GM19099 (cell line): Measurements from ENCODE around the gene MESP1.

ENCODE experiments used
- POLR2A ChIP-seq: IDR thresholded peaks from 3 replicates; pipeline ENCODE4 v1.6.1; 2011; ENCODE audit warnings: low read depth; ENCODE audit not compliant: insufficient read length; ENCODE audit errors: extremely low read depth

Gene MESP1

GRCh38 chr15:89749951-89750559, 994 bp downstream of the MESP1 start:
- TF ChIP-seq POLR2A, result no peak

- no peak for TF ChIP-seq POLR2A
These were observed 1.5 kb downstream of the MESP1 start for GRCh38 chr15:89749526-89749925.

GRCh38 chr15:89749054-89749453, 2.0 kb downstream of the MESP1 start:
- TF ChIP-seq POLR2A, result no peak

GRCh38 chr15:89747708-89748682, 3.1 kb downstream of the MESP1 start:
- TF ChIP-seq POLR2A, result no peak

- TF ChIP-seq POLR2A, result no peak
These were observed 4.7 kb downstream of the MESP1 start for GRCh38 chr15:89746386-89746780.

GRCh38 chr15:89745768-89746167, 5.3 kb downstream of the MESP1 start:
- TF ChIP-seq POLR2A, result no peak

- TF ChIP-seq POLR2A, result no peak
These were observed 5.9 kb downstream of the MESP1 start for GRCh38 chr15:89745131-89745530.

- no peak for TF ChIP-seq POLR2A
These were observed 7.5 kb downstream of the MESP1 start for GRCh38 chr15:89743594-89743993.

- no peak for TF ChIP-seq POLR2A
These were observed 8.0 kb downstream of the MESP1 start for GRCh38 chr15:89743011-89743410.

GRCh38 chr15:89740137-89740536, 10.9 kb downstream of the MESP1 start:
- TF ChIP-seq POLR2A, result no peak

- TF ChIP-seq POLR2A, result no peak
These were observed 15.3 kb downstream of the MESP1 start for GRCh38 chr15:89735773-89736172.

GRCh38 chr15:89732451-89733172, 18.4 kb downstream of the MESP1 start:
- no peak for TF ChIP-seq POLR2A

GRCh38 chr15:89731275-89731674, 19.8 kb downstream of the MESP1 start:
- no peak for TF ChIP-seq POLR2A

- TF ChIP-seq POLR2A, result no peak
These were observed 22.8 kb downstream of the MESP1 start for GRCh38 chr15:89728254-89728653.

GRCh38 chr15:89725064-89725463, 26.0 kb downstream of the MESP1 start:
- TF ChIP-seq POLR2A, result no peak
